ENCODE results near the gene APOE.
"Not testable (repeated sequence)": the region's sequence is repeated elsewhere in the genome, so short reads cannot be mapped to it uniquely, and the experiment has no call there.

The APOE gene

DNA sequence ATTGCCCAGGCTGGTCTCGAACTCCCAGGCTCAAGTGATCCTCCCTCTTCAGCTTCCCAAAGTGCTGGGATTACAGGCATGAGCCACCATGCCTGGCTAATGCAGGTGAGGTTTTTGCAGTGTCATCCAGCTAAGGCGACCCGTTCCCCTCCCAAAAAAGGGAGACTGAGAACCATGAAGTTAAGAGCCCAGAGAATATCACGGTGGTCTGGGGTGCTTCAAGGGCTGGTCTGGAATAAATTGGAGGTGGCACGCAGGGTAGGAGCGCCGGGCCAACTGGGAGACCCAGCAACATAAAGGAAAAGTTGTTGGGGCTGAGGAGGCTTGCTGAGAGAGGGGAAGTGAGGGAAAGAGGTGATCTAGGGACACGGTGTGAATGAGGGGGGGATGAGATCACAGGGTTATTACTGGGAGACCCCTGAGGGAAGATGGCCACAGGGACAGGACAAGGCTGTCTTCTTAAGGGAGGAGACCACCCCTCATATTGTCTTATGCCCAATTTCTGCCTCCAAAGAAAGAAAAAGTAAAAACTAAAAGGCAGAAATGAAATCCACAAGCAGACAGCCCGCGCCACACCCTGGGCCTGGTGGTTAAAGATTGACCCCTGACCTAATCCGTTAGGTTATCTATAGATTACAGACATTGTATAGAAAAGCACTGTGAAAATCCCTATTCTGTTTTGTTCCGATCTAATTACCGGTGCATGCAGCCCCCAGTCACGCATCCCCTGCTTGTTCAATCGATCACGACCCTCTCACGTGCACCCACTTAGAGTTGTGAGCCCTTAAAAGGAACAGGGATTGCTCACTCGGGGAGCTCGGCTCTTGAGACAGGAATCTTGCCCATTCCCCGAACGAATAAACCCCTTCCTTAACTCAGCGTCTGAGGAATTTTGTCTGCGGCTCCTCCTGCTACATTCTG lies 8.2 kb downstream of the APOE start:
- Mint-ChIP-seq H3K27me3 (peaks cover 43% of the 10 kb centered on the region), H3K4me3 (peak overlapping the region; percentile 92), H3K27ac (peak overlapping the region; percentile 92), H3K4me1 (peaks cover 23% of the 10 kb centered on the region)
- not testable (repeated sequence) for H3K36me3 Mint-ChIP-seq, ATAC-seq, H3K9me3 Mint-ChIP-seq

DNA sequence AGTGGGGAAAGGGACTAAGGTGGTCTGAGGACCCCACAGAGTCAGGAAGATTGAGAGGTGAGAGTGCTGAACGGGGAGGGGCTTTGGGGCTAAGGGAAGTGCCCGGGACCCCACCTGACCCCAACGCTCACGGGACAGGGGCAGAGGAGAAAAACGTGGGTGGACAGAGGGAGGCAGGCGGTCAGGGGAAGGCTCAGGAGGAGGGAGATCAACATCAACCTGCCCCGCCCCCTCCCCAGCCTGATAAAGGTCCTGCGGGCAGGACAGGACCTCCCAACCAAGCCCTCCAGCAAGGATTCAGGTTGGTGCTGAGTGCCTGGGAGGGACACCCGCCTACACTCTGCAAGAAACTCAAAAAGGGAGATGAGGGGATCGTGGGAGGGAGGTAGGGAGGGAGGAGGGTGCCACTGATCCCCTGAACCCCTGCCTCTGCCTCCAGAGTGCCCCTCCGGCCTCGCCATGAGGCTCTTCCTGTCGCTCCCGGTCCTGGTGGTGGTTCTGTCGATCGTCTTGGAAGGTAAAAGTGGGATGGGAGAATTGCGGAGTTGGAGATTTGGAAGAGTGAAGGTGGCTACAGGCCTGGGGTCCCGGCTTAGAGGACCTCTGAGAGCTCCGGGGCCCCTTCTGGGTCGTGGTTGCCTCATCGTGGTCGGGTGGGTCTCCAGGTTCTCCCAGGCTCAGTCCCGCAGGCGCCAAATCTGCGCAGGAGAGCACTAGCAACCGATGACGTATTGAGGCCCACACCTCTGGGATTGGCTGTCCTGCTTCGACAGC lies 9.0 kb downstream of the APOE start, which contains the start of gene APOC1:
TSS of gene APOC1 (plus strand) at position 176 of the 774 bp plus-strand sequence. CDS start at position 460, 284 bp downstream.
- peaks cover 23% of the 10 kb centered on the region for H3K4me1 Mint-ChIP-seq
- peak; percentile 96 for ATAC-seq
- peak within 1 kb of the TSS; percentile 92 for H3K27ac Mint-ChIP-seq
- H3K9me3 Mint-ChIP-seq, H3K36me3 Mint-ChIP-seq: not testable (repeated sequence)
- peak within 1 kb of the TSS; percentile 92 for H3K4me3 Mint-ChIP-seq
- H3K27me3 Mint-ChIP-seq = peaks cover 43% of the 10 kb centered on the region

DNA sequence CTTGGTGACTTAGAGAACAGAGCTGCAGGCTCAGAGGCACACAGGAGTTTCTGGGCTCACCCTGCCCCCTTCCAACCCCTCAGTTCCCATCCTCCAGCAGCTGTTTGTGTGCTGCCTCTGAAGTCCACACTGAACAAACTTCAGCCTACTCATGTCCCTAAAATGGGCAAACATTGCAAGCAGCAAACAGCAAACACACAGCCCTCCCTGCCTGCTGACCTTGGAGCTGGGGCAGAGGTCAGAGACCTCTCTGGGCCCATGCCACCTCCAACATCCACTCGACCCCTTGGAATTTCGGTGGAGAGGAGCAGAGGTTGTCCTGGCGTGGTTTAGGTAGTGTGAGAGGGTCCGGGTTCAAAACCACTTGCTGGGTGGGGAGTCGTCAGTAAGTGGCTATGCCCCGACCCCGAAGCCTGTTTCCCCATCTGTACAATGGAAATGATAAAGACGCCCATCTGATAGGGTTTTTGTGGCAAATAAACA lies 18.7 kb downstream of the APOE start:
- H3K9me3 Mint-ChIP-seq = no peaks in the 10 kb centered on the region
- H3K27ac Mint-ChIP-seq = no peak overlapping the region
- H3K4me1 Mint-ChIP-seq = peaks cover 15% of the 10 kb centered on the region
- no peak for ATAC-seq
- H3K27me3 Mint-ChIP-seq = peaks cover 30% of the 10 kb centered on the region
- H3K36me3 Mint-ChIP-seq = no peaks in the 10 kb centered on the region
- H3K4me3 Mint-ChIP-seq = no peak overlapping the region

DNA sequence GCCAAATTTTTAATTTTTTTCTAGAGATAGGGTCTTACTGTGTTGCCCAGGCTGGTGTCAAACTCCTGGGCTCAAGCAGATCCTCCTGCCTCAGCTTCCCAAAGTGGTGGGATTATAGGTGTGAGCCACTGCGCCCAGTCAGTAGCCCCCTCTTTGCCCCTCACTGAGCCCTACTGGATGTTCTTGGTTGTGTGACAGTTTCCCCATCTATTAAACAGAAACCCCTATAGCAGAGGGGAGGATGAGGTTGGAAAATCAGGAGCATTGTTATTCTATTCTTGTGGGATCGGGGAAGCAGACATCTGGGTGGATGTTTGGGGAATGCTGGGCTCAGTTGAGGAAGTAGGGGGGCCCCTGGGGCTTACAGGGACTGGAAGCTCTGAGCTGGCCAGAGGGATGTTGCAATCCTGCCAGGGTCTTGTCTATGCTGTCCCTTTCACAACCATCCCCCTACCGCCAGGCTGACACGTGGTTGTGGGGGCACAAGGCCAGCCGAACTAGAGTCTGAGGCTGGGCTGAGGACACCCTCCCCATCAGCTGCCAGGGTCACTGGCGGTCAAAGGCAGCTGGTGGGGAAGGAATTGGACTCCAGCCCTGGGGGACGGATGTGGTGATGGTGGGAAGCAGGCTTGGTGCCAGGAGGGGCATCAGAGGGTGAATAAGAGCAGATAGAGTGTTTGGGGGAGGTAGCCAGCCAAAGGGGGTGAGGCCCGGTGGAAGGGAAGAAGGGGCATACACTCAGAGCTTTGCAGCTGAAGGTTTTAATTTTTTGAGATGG lies 19.7 kb downstream of the APOE start:
- peaks cover 30% of the 10 kb centered on the region for H3K27me3 Mint-ChIP-seq
- no peak overlapping the region for H3K27ac Mint-ChIP-seq
- no peaks in the 10 kb centered on the region for H3K36me3 Mint-ChIP-seq
- H3K4me1 Mint-ChIP-seq = peaks cover 15% of the 10 kb centered on the region
- H3K4me3 Mint-ChIP-seq = no peak overlapping the region
- H3K9me3 Mint-ChIP-seq = no peaks in the 10 kb centered on the region
- ATAC-seq = no peak

DNA sequence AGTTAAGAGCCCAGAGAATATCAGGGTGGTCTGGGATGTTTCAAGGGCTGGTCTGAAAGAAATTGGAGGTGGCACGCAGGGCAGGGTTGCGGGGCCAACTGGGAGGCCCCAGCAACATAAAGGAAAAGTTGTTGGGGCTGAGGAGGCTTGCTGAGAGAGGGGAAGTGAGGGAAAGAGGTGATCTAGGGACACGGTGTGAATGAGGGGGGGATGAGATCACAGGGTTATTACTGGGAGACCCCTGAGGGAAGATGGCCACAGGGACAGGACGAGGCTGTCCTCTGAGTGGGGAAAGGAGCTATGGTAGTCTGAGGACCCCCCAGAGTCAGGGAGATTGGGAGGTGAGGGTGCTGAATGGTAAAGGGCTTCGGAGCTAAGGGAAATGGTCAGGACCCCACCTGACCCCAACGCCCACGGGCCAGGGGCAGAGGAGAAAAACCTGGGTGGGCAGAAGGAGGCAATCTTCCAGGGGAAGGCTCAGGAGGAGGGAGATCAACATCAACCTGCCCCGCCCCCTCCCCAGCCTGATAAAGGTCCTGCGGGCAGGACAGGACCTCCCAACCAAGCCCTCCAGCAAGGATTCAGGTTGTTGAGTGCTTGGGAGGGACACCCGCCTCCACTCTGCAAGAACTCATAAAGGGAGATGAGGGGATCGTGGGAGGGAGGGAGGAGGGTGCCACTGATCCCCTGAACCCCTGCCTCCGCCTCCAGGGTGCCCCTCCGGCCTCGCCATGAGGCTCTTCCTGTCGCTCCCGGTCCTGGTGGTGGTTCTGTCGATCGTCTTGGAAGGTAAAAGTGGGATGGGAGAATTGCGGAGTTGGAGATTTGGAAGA lies 20.9 kb downstream of the APOE start:
- Mint-ChIP-seq H3K4me3 (peak overlapping the region; percentile 78), H3K27me3 (peaks cover 30% of the 10 kb centered on the region), H3K4me1 (peaks cover 15% of the 10 kb centered on the region), H3K27ac (peak overlapping the region; percentile 59)
- not testable (repeated sequence) for ATAC-seq, H3K9me3 Mint-ChIP-seq, H3K36me3 Mint-ChIP-seq

DNA sequence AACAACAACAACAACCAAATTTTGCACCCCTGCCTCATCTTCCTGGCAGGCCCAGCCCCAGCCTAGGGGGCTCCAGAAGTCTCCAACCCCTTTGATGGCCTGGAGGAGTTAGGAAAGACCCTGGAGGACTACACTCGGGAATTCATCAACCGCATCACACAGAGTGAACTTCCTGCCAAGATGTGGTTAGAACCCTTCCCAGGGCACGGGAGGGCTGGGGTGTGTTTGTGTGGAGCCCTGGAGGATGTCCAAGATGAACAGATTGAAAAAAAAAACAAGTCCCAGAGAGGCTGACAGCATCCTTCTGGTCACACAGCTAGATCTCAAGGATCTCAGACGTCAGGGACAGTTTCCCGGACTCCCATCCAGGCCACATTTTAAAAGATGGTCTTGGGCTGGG lies 22.1 kb downstream of the APOE start:
- Mint-ChIP-seq H3K9me3 (no peaks in the 10 kb centered on the region), H3K27me3 (peaks cover 30% of the 10 kb centered on the region), H3K27ac (no peak overlapping the region), H3K4me3 (no peak overlapping the region), H3K36me3 (no peaks in the 10 kb centered on the region), H3K4me1 (peaks cover 15% of the 10 kb centered on the region)
- ATAC-seq = no peak

DNA sequence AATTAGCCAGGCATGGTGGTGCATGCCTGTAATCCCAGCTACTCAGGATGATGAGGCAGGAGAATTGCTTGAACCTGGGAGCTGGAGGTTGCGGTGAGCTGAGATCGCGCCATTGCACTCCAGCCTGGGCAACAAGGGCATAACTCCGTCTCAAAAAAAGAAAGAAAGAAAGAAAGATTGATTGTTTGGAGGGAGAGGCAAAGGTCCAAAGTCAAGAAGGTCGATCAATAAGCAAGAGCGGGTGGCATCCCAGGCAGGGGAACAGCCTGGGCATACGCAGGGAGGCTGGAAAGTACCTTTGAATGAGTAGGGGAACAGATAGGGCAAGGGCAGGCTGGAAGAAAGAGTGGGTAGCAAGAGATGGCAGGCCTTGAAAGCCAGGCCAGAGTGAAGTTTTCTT lies 24.5 kb downstream of the APOE start:
- Mint-ChIP-seq H3K4me3 (no peak overlapping the region), H3K9me3 (no peaks in the 10 kb centered on the region), H3K4me1 (peaks cover 15% of the 10 kb centered on the region), H3K27me3 (peaks cover 26% of the 10 kb centered on the region), H3K36me3 (no peaks in the 10 kb centered on the region), H3K27ac (no peak overlapping the region)
- ATAC-seq = no peak

DNA sequence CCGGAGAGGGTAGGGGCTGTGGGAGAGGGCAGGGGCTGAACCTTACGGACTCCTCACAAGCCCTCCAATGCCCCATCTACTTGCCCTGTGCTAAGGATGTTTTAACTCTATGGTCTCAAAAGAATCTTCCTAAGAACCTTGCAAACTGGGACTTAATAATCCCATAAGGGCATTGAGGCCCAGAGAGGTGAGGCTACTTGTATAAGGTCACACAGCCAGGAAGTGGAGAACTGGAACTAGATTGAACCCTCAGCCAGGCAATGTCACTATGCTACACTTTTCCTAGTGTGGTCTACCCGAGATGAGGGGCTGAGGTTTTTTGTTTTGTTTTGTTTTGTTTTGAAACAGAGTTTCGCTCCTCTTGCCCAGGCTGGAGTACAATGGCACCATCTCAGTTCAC lies 25.9 kb downstream of the APOE start:
- no peak overlapping the region for H3K27ac Mint-ChIP-seq
- no peaks in the 10 kb centered on the region for H3K9me3 Mint-ChIP-seq

DNA sequence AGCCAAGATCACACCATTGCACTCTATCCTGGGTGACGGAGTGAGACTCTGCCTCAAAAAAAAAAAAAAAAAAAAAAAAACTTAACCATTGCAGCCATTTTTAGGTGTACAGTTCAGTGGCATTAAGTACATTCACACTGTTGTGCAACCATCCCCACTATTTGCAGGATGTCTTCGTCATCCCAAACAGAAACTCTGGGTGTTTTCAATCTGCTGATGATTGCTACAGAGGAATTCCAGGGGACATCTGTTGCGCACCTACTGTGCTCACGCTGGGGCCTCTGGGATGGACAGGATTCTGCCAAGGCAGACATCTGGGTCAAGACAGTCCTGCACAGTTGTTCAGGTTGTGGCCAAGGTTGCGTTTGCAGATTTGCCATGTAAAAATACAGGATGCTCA lies 34.1 kb downstream of the APOE start:
- H3K36me3 Mint-ChIP-seq = no peaks in the 10 kb centered on the region
- no peak overlapping the region for H3K27ac Mint-ChIP-seq
- H3K27me3 Mint-ChIP-seq = no peaks in the 10 kb centered on the region
- peaks cover 31% of the 10 kb centered on the region for H3K4me1 Mint-ChIP-seq
- no peak overlapping the region for H3K4me3 Mint-ChIP-seq
- no peak for ATAC-seq
- no peaks in the 10 kb centered on the region for H3K9me3 Mint-ChIP-seq

More for the DNA sequence above, 25.9 kb downstream of the APOE start:
- no peak for ATAC-seq
- Mint-ChIP-seq H3K4me1 (peaks cover 8% of the 10 kb centered on the region), H3K36me3 (no peaks in the 10 kb centered on the region), H3K4me3 (no peak overlapping the region), H3K27me3 (peaks cover 12% of the 10 kb centered on the region)

DNA sequence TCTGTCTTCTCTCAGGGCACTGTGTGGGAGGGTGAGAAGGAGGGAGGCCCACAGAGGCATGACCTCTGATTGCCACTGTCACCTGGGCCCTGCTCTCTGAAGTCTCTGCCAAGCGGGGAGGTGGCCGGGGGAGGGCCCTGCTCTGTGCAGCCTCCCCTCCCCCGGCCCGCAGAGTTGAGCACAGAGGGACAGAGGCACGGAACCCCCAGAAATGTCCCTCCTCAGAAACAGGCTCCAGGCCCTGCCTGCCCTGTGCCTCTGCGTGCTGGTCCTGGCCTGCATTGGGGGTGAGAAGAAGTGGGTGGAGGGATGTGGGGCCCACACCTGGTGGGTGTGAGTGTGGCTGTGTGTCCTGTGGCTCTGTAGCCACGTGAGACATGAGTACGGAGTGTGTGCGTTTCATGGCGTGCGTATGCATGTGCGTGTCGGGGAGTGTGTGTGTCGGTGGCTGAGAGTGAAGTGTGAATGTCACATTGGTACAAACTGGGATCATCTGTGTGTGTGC lies 36.5 kb downstream of the APOE start, which contains the start of gene APOC4:
TSS of gene APOC4 (plus strand) at position 171 of the 505 bp plus-strand sequence. CDS start at position 212, 41 bp downstream.
- no peaks in the 10 kb centered on the region for H3K36me3 Mint-ChIP-seq
- H3K27ac Mint-ChIP-seq = no peak within 1 kb of the TSS
- no peak for ATAC-seq
- no peaks in the 10 kb centered on the region for H3K27me3 Mint-ChIP-seq
- H3K9me3 Mint-ChIP-seq = no peaks in the 10 kb centered on the region
- H3K4me1 Mint-ChIP-seq = peaks cover 33% of the 10 kb centered on the region
- H3K4me3 Mint-ChIP-seq = peak within 1 kb of the TSS; percentile 0

DNA sequence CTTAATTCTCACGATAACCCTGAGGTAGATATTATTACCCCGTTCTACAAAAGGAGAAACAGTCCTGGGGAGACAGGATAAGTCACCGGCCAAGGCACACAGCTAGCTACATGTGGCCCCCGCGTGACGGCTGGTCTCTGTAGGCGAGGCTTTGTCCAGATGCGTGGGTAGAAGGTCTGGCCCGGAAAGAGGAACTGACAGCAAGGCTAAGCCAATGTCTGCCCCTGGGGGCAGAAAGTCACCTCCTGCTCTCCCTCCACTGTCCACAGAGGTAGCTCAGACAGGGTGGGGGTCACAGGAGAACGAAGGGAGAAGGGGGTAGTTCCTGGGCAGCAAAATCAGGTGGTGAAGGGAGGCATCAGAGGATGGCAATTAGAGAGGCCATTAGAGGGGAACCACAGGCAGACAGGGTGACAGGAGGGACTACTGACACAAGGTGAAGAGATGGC lies 38.2 kb downstream of the APOE start:
- Mint-ChIP-seq H3K4me3 (peak overlapping the region; percentile 38), H3K27me3 (no peaks in the 10 kb centered on the region), H3K27ac (peak overlapping the region; percentile 92), H3K36me3 (no peaks in the 10 kb centered on the region), H3K9me3 (no peaks in the 10 kb centered on the region), H3K4me1 (peaks cover 33% of the 10 kb centered on the region)
- ATAC-seq = peak; percentile 95

DNA sequence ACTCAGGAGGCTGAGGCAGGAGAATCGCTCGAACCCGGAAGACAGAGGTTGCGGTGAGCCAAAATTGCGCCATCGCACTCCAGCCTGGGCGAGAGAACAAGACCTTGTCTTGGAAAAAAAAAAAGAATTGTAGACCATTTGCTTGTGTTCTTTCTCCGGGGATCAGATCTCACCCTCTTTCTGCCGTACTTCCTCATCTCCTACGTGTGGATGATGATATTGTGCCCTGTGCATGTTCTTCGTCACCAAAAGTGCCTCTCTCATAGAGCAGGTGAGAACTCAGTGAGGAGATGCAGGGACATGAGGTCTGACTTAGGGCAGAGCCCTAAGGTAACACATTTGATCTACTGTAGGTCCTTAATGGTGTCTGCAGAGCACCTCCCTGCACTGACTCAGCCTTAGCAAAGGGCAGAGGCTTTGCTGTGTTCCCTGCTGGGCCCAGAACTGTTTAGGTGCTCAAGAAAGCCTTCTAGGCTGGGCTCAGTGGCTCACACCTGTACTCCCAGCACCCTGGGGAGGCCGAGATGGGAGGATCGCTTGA lies 41.5 kb downstream of the APOE start:
- ATAC-seq = no peak
- no peaks in the 10 kb centered on the region for H3K9me3 Mint-ChIP-seq
- H3K36me3 Mint-ChIP-seq = no peaks in the 10 kb centered on the region
- peaks cover 27% of the 10 kb centered on the region for H3K4me1 Mint-ChIP-seq
- H3K27ac Mint-ChIP-seq = no peak overlapping the region
- H3K4me3 Mint-ChIP-seq = no peak overlapping the region
- no peaks in the 10 kb centered on the region for H3K27me3 Mint-ChIP-seq

DNA sequence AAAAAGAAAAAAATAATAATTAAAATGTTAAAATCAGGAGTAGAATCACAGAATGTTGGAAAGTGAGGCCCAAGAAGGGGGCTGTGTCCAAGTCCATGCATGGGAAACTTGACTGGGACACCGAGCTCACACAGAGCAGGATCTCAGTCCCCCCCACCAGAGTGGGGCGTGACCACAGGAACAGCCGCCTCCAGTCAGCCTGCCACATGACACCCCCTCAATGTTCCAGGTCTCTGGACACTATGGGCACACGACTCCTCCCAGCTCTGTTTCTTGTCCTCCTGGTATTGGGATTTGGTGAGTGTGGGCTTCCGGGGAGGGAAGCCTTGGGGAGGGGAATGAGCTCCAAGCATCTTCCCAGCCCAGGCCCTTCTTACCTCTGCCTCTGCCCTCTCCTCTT lies 42.6 kb downstream of the APOE start:
- H3K27me3 Mint-ChIP-seq = no peaks in the 10 kb centered on the region
- no peak overlapping the region for H3K4me3 Mint-ChIP-seq
- no peaks in the 10 kb centered on the region for H3K36me3 Mint-ChIP-seq
- peaks cover 21% of the 10 kb centered on the region for H3K4me1 Mint-ChIP-seq
- peak overlapping the region; percentile 1 for H3K27ac Mint-ChIP-seq
- no peaks in the 10 kb centered on the region for H3K9me3 Mint-ChIP-seq
- no peak for ATAC-seq

Data from stimulated activated memory B cell treated with anti-CD40 and anti-IgM and Interleukin-4, amounts not matched to agents 10 μg/mL and 1 μg/mL and 100 μg/mL, for 72 hours (primary cell).